ENCODE data around the gene FPR1. TPM values are rescaled to one million over a fixed set of nuclear protein-coding genes. Genes with fewer than 3 reads are reported as not detected.

The FPR1 gene
- total RNA-seq, 2 donors from 2014 or later, result 0.69 TPM; not detected in 1

DNA sequence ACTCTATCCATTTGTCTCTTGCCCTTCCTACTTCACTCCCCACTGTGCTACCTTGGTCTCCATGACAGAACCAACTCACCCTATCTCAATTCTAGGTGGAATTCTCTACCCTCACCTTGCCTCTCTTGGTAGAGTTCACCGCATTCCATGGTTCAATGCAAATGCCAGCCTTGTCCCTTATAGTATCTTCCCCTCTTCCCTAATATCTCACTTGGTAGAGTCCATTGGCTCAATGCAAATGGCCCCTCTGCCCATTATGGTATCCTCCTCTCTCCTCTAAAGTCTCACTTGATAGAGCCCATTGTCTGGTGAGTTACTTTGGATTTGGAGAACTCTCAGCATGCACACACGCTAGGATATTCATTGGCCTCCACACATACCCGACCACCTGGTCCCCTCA is 35.8 kb downstream of the FPR1 start:
- Mint-ChIP-seq H3K27ac (no peak overlapping the region), H3K9me3 (no peaks in the 10 kb centered on the region), H3K36me3 (no peaks in the 10 kb centered on the region), H3K4me1 (ENCODE audit: low read depth in 2 of 2) (peaks cover 0 to 3% of the 10 kb centered on the region in 2 donors), H3K4me3 (no peak overlapping the region), H3K27me3 (peaks cover 35 to 47% of the 10 kb centered on the region in 2 donors)
- no peak for DNase-seq (ENCODE audit: low spot score)
- ATAC-seq, result no peak

DNA sequence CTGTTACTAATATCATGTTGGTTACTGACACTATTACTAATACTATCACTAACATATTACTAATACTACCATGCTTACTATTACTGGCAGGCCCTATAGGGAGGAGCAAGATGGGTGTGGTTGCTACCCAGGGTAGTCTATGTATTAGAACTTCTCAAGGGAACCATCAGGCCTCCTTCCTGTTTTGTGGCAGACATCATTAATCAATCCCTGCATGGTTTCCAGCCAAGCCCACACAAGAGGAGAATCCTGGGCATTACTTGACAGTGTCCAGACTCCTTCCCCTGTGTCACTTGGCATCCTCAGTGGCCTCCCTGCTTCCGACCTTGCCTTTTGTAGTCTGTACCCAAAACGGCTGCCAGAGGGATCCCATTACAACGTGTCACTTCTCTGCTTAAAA is 36.8 kb downstream of the FPR1 start:
- Mint-ChIP-seq H3K9me3 (no peaks in the 10 kb centered on the region), H3K4me3 (no peak overlapping the region), H3K27me3 (peaks cover 35 to 47% of the 10 kb centered on the region in 2 donors), H3K27ac (no peak overlapping the region), H3K36me3 (no peaks in the 10 kb centered on the region), H3K4me1 (ENCODE audit: low read depth in 2 of 2) (peaks cover 0 to 3% of the 10 kb centered on the region in 2 donors)
- DNase-seq (ENCODE audit: low spot score), result no peak
- no peak for ATAC-seq

DNA sequence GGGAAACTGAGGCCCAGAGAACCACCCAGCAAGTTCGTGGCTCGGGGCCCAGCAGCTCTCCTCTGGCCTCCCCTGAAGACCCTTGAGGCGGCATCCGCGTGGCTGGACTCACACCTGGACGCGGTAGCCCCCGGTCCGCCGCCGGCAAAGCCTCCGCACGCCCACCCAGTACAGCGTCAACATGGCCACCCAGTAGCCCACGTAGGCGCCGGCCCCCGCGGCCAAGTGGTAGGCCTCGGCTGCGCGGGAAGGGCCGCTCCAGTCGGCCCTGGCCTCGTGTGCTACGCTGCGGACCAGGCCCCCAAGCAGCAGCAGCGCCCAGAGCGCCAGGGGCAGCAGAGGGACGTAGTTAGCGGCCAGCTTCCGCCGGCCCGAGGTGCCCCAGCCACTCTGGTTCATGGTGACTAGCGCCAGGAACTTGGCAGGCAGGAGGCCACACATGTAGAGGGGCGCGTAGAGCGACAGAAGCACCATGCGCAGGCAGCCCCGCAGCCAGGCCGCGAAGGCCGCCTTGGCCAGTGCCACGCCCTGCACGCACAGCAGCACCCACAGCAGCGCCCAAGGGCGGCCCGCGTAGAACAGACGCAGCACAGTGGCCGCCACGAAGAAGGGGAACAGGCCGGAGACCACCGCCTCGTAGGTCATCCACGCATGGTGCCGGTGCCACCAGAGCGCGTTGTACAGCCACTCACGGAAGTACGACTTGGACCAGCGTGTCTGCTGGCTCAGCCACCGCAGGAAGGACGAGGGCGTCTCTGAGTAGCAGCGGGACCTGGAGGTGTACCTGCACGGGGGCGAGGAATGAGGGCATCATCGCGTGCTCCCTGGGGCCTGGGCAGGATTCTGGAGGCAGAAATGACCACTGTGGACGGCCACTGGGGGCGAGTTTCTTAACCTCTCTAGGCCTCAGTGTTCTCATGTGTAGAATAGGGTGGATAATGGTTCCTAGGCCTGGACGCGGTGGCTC is 38.1 kb downstream of the FPR1 start:
- peaks cover 0 to under 1% of the 10 kb centered on the region in 2 donors for H3K4me1 Mint-ChIP-seq (ENCODE audit: low read depth in 2 of 2)
- DNase-seq (ENCODE audit: low spot score) (no peak), ATAC-seq (no peak)
- no peaks in the 10 kb centered on the region for H3K36me3 Mint-ChIP-seq
- no peak overlapping the region for H3K4me3 Mint-ChIP-seq
- no peak overlapping the region for H3K27ac Mint-ChIP-seq
- no peaks in the 10 kb centered on the region for H3K9me3 Mint-ChIP-seq
- peaks cover 30 to 42% of the 10 kb centered on the region in 2 donors for H3K27me3 Mint-ChIP-seq

DNA sequence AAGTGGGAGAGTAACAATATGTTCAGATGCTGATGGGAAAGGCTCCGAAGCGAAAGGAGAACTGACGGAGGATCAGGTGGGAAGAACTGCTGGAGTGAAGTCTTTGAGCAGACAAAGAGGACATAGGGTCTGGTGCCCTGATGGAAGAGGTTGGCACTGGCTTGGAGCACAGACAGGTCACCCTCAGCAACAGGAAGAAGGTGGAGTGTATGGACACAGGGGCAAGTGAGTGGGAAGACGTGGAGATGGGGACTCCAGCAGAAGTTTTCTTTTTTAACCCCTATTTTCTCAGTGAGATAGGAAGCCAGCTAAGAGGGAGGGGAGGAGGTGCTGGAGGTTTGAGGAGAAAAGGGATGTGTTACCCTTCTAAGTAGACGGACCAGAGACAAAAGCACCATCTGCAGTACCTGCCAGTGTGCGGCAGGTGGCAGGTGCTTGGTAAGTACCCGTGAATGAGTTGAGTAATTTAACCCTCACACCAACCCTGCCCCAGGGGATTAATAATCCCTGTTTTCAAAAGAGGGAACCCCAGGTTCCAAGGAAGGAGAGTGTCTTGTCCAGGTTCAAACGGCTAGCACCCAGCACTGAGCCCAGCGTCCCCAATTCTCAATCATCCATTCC is 39.1 kb downstream of the FPR1 start:
- Mint-ChIP-seq H3K4me3 (no peak overlapping the region), H3K36me3 (no peaks in the 10 kb centered on the region), H3K27me3 (peaks cover 26 to 39% of the 10 kb centered on the region in 2 donors), H3K27ac (no peak overlapping the region), H3K9me3 (no peaks in the 10 kb centered on the region), H3K4me1 (ENCODE audit: low read depth in 2 of 2) (no peaks in the 10 kb centered on the region)
- no peak for DNase-seq (ENCODE audit: low spot score)
- ATAC-seq, result no peak

DNA sequence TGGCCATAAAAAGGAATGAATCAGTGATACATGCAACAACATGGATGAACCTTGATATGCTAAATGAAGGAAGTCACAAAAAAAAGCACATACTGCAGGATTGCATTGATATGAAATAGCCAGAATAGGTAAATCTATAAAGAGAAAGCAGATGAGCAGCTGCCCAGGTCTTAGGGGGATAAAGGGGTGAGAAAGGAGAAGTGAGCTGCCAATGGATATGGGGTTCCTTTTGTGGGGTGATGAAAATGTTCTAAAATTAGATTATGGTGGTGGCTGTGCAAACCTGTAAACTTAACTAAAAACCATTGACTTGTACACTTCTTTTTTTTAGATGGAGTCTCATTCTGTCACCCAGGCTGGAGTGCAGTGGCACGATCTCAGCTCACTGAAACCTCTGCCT is 40.0 kb downstream of the FPR1 start:
- Mint-ChIP-seq H3K27ac (no peak overlapping the region), H3K36me3 (peaks cover under 1% of the 10 kb centered on the region), H3K9me3 (no peaks in the 10 kb centered on the region), H3K4me3 (no peak overlapping the region), H3K27me3 (peaks cover 26 to 36% of the 10 kb centered on the region in 2 donors), H3K4me1 (ENCODE audit: low read depth in 2 of 2) (peaks cover 0 to under 1% of the 10 kb centered on the region in 2 donors)
- DNase-seq (ENCODE audit: low spot score) (no peak), ATAC-seq (no peak)

DNA sequence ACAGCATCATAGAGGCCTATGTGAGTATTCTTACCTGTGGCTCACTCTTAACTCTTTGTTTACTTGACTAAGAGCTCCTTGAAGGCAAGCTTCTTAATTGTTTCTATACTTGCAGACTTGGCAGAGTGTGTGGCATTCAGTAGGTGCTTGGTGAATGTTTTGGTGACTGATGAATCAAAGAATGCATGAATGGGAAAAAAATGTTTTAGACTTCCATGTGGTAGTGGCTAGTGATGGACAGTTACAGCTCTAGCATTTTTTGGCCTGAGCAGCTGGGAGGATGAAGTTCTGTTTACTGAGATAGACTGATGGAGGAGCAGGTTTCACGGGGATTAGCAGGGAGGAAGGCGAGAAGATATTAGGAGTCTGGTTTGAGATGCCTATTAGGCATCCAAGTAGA is 41.5 kb downstream of the FPR1 start:
- ATAC-seq, result no peak
- DNase-seq (ENCODE audit: low spot score), result no peak
- H3K36me3 Mint-ChIP-seq, result peaks cover 11% of the 10 kb centered on the region
- H3K27ac Mint-ChIP-seq, result no peak overlapping the region
- H3K4me1 Mint-ChIP-seq (ENCODE audit: low read depth in 2 of 2), result peaks cover 10 to 14% of the 10 kb centered on the region in 2 donors
- H3K9me3 Mint-ChIP-seq, result no peaks in the 10 kb centered on the region
- peaks cover 15 to 20% of the 10 kb centered on the region in 2 donors for H3K27me3 Mint-ChIP-seq
- no peak overlapping the region for H3K4me3 Mint-ChIP-seq

DNA sequence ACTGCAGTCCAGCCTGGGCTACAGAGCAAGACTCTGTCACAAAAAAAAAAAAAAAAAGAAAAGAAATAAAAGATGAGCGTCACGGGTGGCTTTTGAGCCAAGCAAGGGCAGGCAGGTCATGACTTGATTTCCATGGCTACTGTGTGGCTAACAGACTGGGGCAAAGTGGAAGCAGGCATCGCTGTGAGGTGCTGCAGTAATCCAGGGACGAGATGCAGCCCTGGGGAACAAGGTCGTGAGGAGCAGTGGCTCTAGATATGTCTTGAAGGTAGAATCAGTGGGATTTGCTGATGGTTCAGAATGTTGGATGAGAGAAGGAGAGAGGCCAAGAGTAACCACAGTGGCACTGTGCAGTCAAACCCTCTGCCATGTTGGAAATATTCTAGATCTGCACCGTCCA is 42.1 kb downstream of the FPR1 start:
- ATAC-seq (no peak), DNase-seq (ENCODE audit: low spot score) (no peak)
- peaks cover 13% of the 10 kb centered on the region for H3K36me3 Mint-ChIP-seq
- H3K9me3 Mint-ChIP-seq, result no peaks in the 10 kb centered on the region
- H3K4me1 Mint-ChIP-seq (ENCODE audit: low read depth in 2 of 2), result peaks cover 15 to 19% of the 10 kb centered on the region in 2 donors
- H3K4me3 Mint-ChIP-seq, result no peak overlapping the region
- peaks cover 13 to 17% of the 10 kb centered on the region in 2 donors for H3K27me3 Mint-ChIP-seq
- no peak overlapping the region for H3K27ac Mint-ChIP-seq

DNA sequence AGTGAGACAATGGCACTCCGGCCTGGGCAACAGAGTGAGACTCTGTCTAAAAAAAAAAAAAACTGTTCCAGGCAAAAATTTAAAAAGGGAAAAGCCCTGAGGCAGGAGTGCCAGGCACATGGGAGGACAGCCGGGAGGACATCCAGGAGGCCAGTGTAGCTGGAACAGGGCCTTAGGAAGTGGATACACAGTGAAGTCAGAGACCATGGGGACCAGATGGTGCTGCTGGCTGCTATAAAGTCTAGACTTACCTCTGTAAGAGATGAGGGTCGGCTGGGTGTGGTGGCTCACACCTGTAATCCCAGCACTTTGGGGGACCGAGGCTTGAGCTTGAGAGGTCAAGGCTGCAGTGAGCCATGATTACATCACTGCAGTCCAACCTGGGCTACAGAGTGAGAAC is 42.9 kb downstream of the FPR1 start:
- H3K27ac Mint-ChIP-seq, result no peak overlapping the region
- DNase-seq (ENCODE audit: low spot score), result no peak
- no peak for ATAC-seq
- H3K4me1 Mint-ChIP-seq (ENCODE audit: low read depth in 2 of 2), result peaks cover 17 to 24% of the 10 kb centered on the region in 2 donors
- H3K36me3 Mint-ChIP-seq, result peaks cover 13% of the 10 kb centered on the region
- no peaks in the 10 kb centered on the region for H3K9me3 Mint-ChIP-seq
- H3K27me3 Mint-ChIP-seq, result peaks cover 13 to 17% of the 10 kb centered on the region in 2 donors
- no peak overlapping the region for H3K4me3 Mint-ChIP-seq

DNA sequence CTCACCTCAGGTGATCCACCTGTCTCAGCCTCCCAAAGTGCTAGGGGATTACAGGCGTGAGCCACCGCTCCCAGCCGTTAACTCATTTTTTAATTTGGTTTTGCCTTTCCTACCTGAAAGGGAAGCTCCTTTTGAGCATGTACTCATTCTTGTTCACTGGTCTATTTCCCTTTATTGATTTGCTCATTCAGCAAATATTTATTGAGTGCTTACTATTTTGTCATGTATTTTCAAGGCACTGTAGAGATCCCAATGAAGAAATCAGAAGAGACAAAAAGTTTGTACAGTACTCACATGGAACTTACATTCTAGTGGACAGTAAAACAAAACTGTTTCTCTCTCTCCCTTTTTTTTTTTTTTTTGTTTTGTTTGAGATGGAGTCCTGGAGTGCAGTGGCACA is 44.8 kb downstream of the FPR1 start:
- Mint-ChIP-seq H3K4me1 (ENCODE audit: low read depth in 2 of 2) (peaks cover 26 to 38% of the 10 kb centered on the region in 2 donors), H3K36me3 (peaks cover 13% of the 10 kb centered on the region), H3K9me3 (no peaks in the 10 kb centered on the region), H3K27me3 (peaks cover 16 to 27% of the 10 kb centered on the region in 2 donors), H3K4me3 (no peak overlapping the region), H3K27ac (peak overlapping the region; percentile 95)
- ATAC-seq (no peak), DNase-seq (ENCODE audit: low spot score) (no peak)

DNA sequence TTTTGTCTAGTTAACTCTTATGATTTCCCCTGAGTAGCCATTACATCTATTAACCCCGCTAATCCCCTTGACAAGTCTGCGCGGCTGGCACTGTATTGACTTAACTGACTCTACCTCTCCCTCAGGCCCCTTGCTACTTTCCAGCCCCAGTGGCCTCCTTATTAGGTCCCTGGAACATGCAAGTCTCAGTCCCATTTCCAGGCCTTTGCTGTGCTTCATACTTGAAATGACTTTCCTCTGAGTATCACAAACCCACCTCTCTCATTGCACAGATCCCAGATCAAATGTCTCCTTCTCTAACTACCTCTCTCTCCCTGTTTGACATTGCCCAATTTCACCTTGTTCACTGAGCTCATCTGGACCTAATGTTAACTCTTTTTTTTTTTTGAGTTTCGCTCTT is 45.4 kb downstream of the FPR1 start:
- H3K27me3 Mint-ChIP-seq, result peaks cover 16 to 27% of the 10 kb centered on the region in 2 donors
- H3K27ac Mint-ChIP-seq, result peak overlapping the region; percentile 95

DNA sequence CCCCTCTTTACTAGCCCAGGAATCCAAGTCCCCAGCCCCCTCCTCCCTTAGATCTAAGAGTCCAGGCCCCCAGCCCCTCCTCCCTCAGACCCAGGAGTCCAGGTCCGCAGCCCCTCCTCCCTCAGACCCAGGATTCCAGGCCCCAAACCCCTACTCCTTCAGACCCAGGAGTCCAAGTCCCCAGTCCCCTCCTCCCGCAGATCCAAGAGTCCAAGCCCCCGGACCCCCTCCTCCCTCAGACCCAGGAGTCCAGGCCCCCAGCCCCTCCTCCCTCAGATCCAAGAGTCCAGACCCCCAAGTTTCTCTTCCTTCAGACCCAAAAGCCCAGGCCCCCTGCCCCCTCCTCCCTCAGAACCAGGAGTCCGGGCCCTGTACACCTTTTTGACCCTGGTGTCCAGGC is 47.1 kb downstream of the FPR1 start:
- Mint-ChIP-seq H3K4me3 (peak overlapping the region; percentile 90), H3K4me1 (ENCODE audit: low read depth in 2 of 2) (peaks cover 26 to 38% of the 10 kb centered on the region in 2 donors), H3K27me3 (peaks cover 10 to 12% of the 10 kb centered on the region in 2 donors), H3K36me3 (peaks cover 13% of the 10 kb centered on the region), H3K9me3 (no peaks in the 10 kb centered on the region), H3K27ac (peak overlapping the region; percentile 95)
- DNase-seq (ENCODE audit: low spot score) (no peak), ATAC-seq (no peak)

More for the DNA sequence above, 45.4 kb downstream of the FPR1 start:
- H3K9me3 Mint-ChIP-seq, result no peaks in the 10 kb centered on the region
- DNase-seq (ENCODE audit: low spot score) (no peak), ATAC-seq (no peak)
- peak overlapping the region; percentile 72 for H3K4me3 Mint-ChIP-seq
- peaks cover 13% of the 10 kb centered on the region for H3K36me3 Mint-ChIP-seq
- peaks cover 26 to 38% of the 10 kb centered on the region in 2 donors for H3K4me1 Mint-ChIP-seq (ENCODE audit: low read depth in 2 of 2)

DNA sequence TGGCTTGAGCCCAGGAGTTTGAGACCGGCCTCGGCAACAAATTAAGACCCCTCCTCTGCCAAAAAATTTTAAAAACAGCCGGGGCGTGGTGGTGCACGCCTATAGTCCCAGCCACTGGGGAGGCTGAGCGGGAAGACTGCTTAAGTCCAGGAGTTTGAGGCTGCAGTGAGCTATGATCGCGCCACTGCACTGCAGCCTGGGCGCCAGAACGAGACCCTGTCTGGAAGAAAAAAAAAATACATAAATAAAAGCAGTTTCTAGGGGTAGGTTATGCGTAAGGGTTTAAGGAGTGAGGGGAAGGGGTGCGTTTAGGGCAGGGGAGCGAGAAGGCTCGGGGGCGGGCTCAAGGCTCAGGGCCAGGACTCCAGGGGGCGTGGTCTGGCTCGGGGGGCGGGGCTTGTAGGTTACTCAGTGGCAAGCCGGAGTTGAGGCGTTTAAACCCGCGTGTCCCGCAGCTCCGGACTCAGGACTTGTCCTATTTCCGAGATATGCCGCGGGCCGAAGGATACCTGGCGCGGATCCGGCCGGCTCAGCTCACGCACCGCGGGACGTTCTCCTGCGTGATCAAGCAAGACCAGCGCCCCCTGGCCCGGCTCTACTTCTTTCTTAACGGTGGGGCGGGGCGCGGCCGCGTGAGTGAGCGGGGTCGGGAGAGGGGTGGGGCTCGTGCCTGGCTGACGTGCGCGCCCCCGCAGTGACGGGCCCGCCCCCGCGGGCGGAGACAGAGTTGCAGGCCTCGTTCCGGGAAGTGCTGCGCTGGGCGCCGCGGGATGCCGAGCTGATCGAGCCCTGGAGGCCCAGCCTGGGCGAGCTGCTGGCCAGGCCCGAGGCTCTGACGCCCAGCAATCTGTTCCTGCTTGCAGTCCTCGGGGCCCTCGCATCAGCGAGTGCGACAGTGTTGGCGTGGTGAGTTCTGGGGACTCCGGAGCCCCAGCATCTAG is 47.8 kb downstream of the FPR1 start:
- peak; percentile 98 for DNase-seq (ENCODE audit: low spot score)
- Mint-ChIP-seq H3K36me3 (peaks cover 13% of the 10 kb centered on the region), H3K9me3 (no peaks in the 10 kb centered on the region), H3K4me3 (peak overlapping the region; percentile 90), H3K27me3 (peaks cover 10% of the 10 kb centered on the region in 2 donors), H3K27ac (peak overlapping the region; percentile 95), H3K4me1 (ENCODE audit: low read depth in 2 of 2) (peaks cover 26 to 38% of the 10 kb centered on the region in 2 donors)
- ATAC-seq, result peak; percentile 98
